SK-N-SH (cell line): ENCODE measurements around the gene PCMT1. TPM values are rescaled to one million over a fixed set of nuclear protein-coding genes. Genes with fewer than 3 reads are reported as not detected.

Source experiments
- CTCF ChIA-PET: fragments of 300-600, 350-600 bp; formaldehyde crosslinking; extraction: SDS; loops from one replicate; lab custom pipeline; 2021; lab: Yijun Ruan, JAX
- POLR2A ChIA-PET: fragments of 350-600 bp; sonication (Branson Sonifier 250); formaldehyde crosslinking; extraction: SDS; loops from one replicate; lab custom pipeline; 2020; ENCODE audit warnings: antibody characterized with exemption, inconsistent platforms; lab: Yijun Ruan, JAX
- DNase-seq: peaks from one replicate; pipeline ENCODE4 v3.0.0; 2012
- H2AFZ ChIP-seq: fragments of 200-600 bp; sonication (generic); 2 replicates; pipeline ENCODE4 v1.8.1; 2016; ENCODE audit warnings: antibody characterized with exemption, mild to moderate bottlenecking, low read depth
- H3F3A ChIP-seq: fragments of 200-600 bp; sonication (generic); replicated peaks from 2 replicates; pipeline ENCODE3; 2016; ENCODE audit warnings: antibody characterized with exemption, mild to moderate bottlenecking; ENCODE audit not compliant: insufficient read depth
- H3K27ac ChIP-seq, 2 experiments: fragments of 200-500 bp in 1 of 2; fragments of 200-600 bp in 1 of 2; sonication (Bioruptor generic) in 1 of 2; sonication (generic), shearing (Covaris generic) in 1 of 2; 2 replicates each; pipeline versions ENCODE4 v1.5.1 to v1.6.1; 2014 to 2016; ENCODE audit warnings: low read depth in 2 of 2, inconsistent platforms in 1 of 2, low read length in 1 of 2, mild to moderate bottlenecking in 1 of 2, mixed read lengths in 1 of 2
- H3K27me3 ChIP-seq: fragments of 200-600 bp; sonication (generic), shearing (Covaris generic); 2 replicates; pipeline ENCODE4 v1.6.1; 2016; ENCODE audit warnings: mixed run types; ENCODE audit not compliant: insufficient read depth
- H3K36me3 ChIP-seq, 2 experiments: fragments of 200-500 bp in 1 of 2; fragments of 200-600 bp in 1 of 2; sonication (Bioruptor generic) in 1 of 2; sonication (generic) in 1 of 2; replicated peaks in 1 of 2; 2 replicates each; pipeline versions ENCODE3 to v1.5.1; 2014 to 2016; ENCODE audit warnings: low read length in 1 of 2, mild to moderate bottlenecking in 1 of 2; ENCODE audit not compliant: insufficient read depth in 2 of 2, control insufficient read depth in 1 of 2
- H3K4me1 ChIP-seq, 2 experiments: fragments of 200-500 bp in 1 of 2; fragments of 200-600 bp in 1 of 2; sonication (Bioruptor generic) in 1 of 2; sonication (generic), shearing (Covaris generic) in 1 of 2; 2 replicates each; pipeline versions ENCODE4 v1.5.1 to v1.6.1; 2014 to 2016; ENCODE audit warnings: low read depth in 1 of 2, low read length in 1 of 2, mixed run types in 1 of 2; ENCODE audit not compliant: insufficient read depth in 2 of 2, control insufficient read depth in 1 of 2
- H3K4me2 ChIP-seq: fragments of 200-600 bp; sonication (generic), shearing (Covaris generic); 2 replicates; pipeline ENCODE4 v1.6.1; 2017; ENCODE audit warnings: mixed run types
- H3K4me3 ChIP-seq, 2 experiments: fragments of 200-500 bp in 1 of 2; fragments of 200-600 bp in 1 of 2; sonication (Bioruptor generic) in 1 of 2; sonication (generic), shearing (Covaris generic) in 1 of 2; 2 replicates each; pipeline versions ENCODE4 v1.5.1 to v1.8.1; 2014 to 2016; ENCODE audit warnings: low read depth in 2 of 2, inconsistent platforms in 1 of 2, low read length in 1 of 2, mild to moderate bottlenecking in 1 of 2, mixed read lengths in 1 of 2, moderate library complexity in 1 of 2
- H3K79me2 ChIP-seq: fragments of 200-600 bp; sonication (generic); 2 replicates; pipeline ENCODE4 v1.8.1; 2017; ENCODE audit warnings: mild to moderate bottlenecking; ENCODE audit not compliant: insufficient read depth
- H3K9ac ChIP-seq: fragments of 200-600 bp; sonication (generic); 2 replicates; pipeline ENCODE4 v1.6.1; 2017; ENCODE audit warnings: mixed run types
- H3K9me2 ChIP-seq: fragments of 200-600 bp; sonication (generic); 2 replicates; pipeline ENCODE4 v1.6.1; 2017; ENCODE audit warnings: mixed run types
- H3K9me3 ChIP-seq: fragments of 200-600 bp; sonication (generic); 2 replicates; pipeline ENCODE4 v1.6.1; 2017; ENCODE audit warnings: mixed run types, mild to moderate bottlenecking, moderate library complexity
- H4K20me1 ChIP-seq: fragments of 200-600 bp; sonication (generic); 2 replicates; pipeline ENCODE4 v1.6.1; 2017; ENCODE audit warnings: mild to moderate bottlenecking, mixed run types; ENCODE audit not compliant: insufficient read depth
- EP300 ChIP-seq, 2 experiments: IDR thresholded peaks; 2 replicates each; pipeline versions ENCODE4 v1.4.0 to v1.6.1; 2012; ENCODE audit warnings: borderline replicate concordance in 1 of 2, low read depth in 1 of 2, low read length in 1 of 2
- EZH2phosphoT487 ChIP-seq: fragments of 200-600 bp; sonication (generic); IDR thresholded peaks from 2 replicates; pipeline ENCODE4 v1.6.1; 2017; ENCODE audit warnings: low read depth, mixed run types, mild to moderate bottlenecking, antibody characterized with exemption, moderate library complexity, borderline replicate concordance
- FOXJ3 ChIP-seq: sonication (generic); formaldehyde crosslinking; IDR thresholded peaks from 2 replicates; pipeline ENCODE4 v1.5.1; 2020; ENCODE audit warnings: mild to moderate bottlenecking, missing genetic modification reagents
- GABPA ChIP-seq: IDR thresholded peaks from 2 replicates; pipeline ENCODE4 v1.4.0; 2012; ENCODE audit warnings: low read depth, mild to moderate bottlenecking
- GATA2 ChIP-seq: sonication (generic); formaldehyde crosslinking; IDR thresholded peaks from 2 replicates; pipeline ENCODE4 v1.5.0; 2020; ENCODE audit warnings: mild to moderate bottlenecking, missing genetic modification reagents
- JUND ChIP-seq: IDR thresholded peaks from 2 replicates; pipeline ENCODE4 v1.4.0; 2012
- RAD21 ChIP-seq: IDR thresholded peaks from 2 replicates; pipeline ENCODE4 v1.6.1; 2012; ENCODE audit warnings: mild to moderate bottlenecking, low read length
- RCOR1 ChIP-seq: fragments of 150-350 bp; IDR thresholded peaks from 2 replicates; pipeline ENCODE4 v1.6.1; 2017; ENCODE audit warnings: antibody characterized with exemption, low read length
- SIN3A ChIP-seq: IDR thresholded peaks from 2 replicates; pipeline ENCODE4 v1.6.1; 2012; ENCODE audit warnings: low read depth, mild to moderate bottlenecking, low read length, moderate library complexity, borderline replicate concordance
- TCF12 ChIP-seq: IDR thresholded peaks from 2 replicates; pipeline ENCODE4 v1.4.0; 2012
- TEAD4 ChIP-seq: IDR thresholded peaks from 2 replicates; pipeline ENCODE4 v1.4.0; 2012; ENCODE audit warnings: mild to moderate bottlenecking, borderline replicate concordance; ENCODE audit not compliant: insufficient read depth
- YY1 ChIP-seq: IDR thresholded peaks from 2 replicates; pipeline ENCODE4 v1.4.0; 2012; ENCODE audit warnings: low read depth, mild to moderate bottlenecking
- WGBS: methylation state at CpG from one replicate; pipeline ENCODE4 v1.1.6; 2017; ENCODE audit warnings: low lambda C conversion rate; 5-methylcytosine and 5-hydroxymethylcytosine counted together
- polyA plus RNA-seq, 3 experiments: library from polyadenylated mRNA; depleted of rRNA; stranded (reverse); fragments of >200 nt; gene quantifications; 2 replicates each; pipeline ENCODE4 v1.2.3, GENCODE V29; 2012
- TF ChIP-seq, protein P1 (sequence below): fragments of 200-600 bp; sonication (generic); IDR thresholded peaks from 2 replicates; pipeline ENCODE4 v1.6.1; 2017; ENCODE audit warnings: antibody characterized with exemption, mild to moderate bottlenecking, moderate library complexity
- TF ChIP-seq, protein P2 (sequence below): IDR thresholded peaks from 2 replicates; pipeline ENCODE4; 2012

The PCMT1 gene
- polyA plus RNA-seq, 1 of the 3 experiments (the other 2 are of a cell fraction): 190 TPM

GRCh38 chr6:149844480-149844879 is 94.9 kb downstream of the PCMT1 start:
- peaks cover 12% of the 10 kb centered on the region for H3K79me2 ChIP-seq
- no peak overlapping the region for H3K4me3 ChIP-seq
- H3K4me2 ChIP-seq: no peak overlapping the region
- ChIA-PET CTCF (interaction anchor here (1.2 to 3.1 kb wide), 4 partner anchors 10 to 61 kb away, joined by 3 to 19 read pairs (median 8); no protein-coding TSS in a partner anchor), POLR2A (interaction anchor here (0.9 kb wide), 1 partner anchor 19 kb away, joined by 4 read pairs; no protein-coding TSS in a partner anchor)
- peaks cover 35 to 62% of the 10 kb centered on the region in 2 experiments for H3K4me1 ChIP-seq
- no peaks in the 10 kb centered on the region for H3K27me3 ChIP-seq
- no peak overlapping the region for H3K9ac ChIP-seq
- no peak overlapping the region for H2AFZ ChIP-seq
- 54% methylated on average over 2 of the region's 2 CpGs for WGBS
- DNase-seq: no peak
- peaks cover 0 to 3% of the 10 kb centered on the region in 2 experiments for H3K36me3 ChIP-seq
- H3K9me3 ChIP-seq: no peaks in the 10 kb centered on the region
- no peaks in the 10 kb centered on the region for H3K9me2 ChIP-seq
- peaks cover 45% of the 10 kb centered on the region for H3F3A ChIP-seq
- TF ChIP-seq TCF12 (peak; percentile 24; the same call in 1 of the 2 replicates), EP300 (IDR thresholded peaks at IDR 0.05; ENCODE audit: borderline replicate concordance in 1 of 2, low read depth in 1 of 2, low read length in 1 of 2) (0 out of 4 replicates have a peak, but pooled peaks of 1 of the 2 experiments have one; percentile 22)
- TF ChIP-seq, protein P1, sequence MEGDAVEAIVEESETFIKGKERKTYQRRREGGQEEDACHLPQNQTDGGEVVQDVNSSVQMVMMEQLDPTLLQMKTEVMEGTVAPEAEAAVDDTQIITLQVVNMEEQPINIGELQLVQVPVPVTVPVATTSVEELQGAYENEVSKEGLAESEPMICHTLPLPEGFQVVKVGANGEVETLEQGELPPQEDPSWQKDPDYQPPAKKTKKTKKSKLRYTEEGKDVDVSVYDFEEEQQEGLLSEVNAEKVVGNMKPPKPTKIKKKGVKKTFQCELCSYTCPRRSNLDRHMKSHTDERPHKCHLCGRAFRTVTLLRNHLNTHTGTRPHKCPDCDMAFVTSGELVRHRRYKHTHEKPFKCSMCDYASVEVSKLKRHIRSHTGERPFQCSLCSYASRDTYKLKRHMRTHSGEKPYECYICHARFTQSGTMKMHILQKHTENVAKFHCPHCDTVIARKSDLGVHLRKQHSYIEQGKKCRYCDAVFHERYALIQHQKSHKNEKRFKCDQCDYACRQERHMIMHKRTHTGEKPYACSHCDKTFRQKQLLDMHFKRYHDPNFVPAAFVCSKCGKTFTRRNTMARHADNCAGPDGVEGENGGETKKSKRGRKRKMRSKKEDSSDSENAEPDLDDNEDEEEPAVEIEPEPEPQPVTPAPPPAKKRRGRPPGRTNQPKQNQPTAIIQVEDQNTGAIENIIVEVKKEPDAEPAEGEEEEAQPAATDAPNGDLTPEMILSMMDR: no peak
- peak overlapping the region in 1 of 2 experiments; percentile 54; a peak in 2 of 4 replicates for H3K27ac ChIP-seq
- H4K20me1 ChIP-seq: peaks cover 4% of the 10 kb centered on the region; the same call in 1 of the 2 replicates

DNA sequence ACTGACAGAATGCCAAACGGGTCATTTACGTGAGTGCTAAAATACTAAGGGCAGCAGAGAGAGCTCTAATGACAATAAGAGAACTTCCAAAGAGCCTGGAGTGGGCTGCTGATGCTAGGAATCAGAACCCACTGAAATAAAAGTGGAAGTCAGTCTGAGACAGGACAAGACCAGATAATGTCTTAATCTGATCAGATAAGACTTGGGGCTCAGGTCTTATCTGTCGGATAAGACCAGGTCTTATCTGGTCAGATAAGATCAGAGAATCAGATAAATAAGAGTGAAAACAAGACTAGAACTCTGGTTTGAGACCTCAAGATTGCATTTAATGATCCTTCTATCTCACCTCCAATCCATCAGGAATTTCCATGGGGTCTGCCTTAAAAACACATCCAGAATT is 96.0 kb downstream of the PCMT1 start:
- Histone ChIP-seq H3F3A (peaks cover 36% of the 10 kb centered on the region), H3K4me3 (no peak overlapping the region), H3K4me2 (peak overlapping the region; percentile 37; the same call in 1 of the 2 replicates), H3K4me1 (peaks cover 37 to 52% of the 10 kb centered on the region in 2 experiments), H3K27ac (no peak overlapping the region), H3K27me3 (no peaks in the 10 kb centered on the region), H3K79me2 (peaks cover 11% of the 10 kb centered on the region), H3K9me2 (no peaks in the 10 kb centered on the region), H3K9me3 (no peaks in the 10 kb centered on the region), H4K20me1 (peaks cover 4% of the 10 kb centered on the region; the same call in 1 of the 2 replicates), H3K36me3 (peaks cover 0 to 3% of the 10 kb centered on the region in 2 experiments), H3K9ac (no peak overlapping the region), H2AFZ (no peak overlapping the region)
- CTCF ChIA-PET: interaction anchor here (1.2 to 3.1 kb wide), 2 partner anchors 11 to 16 kb away, joined by 3 to 19 read pairs; no protein-coding TSS in a partner anchor
- TF ChIP-seq RAD21 (no peak), TEAD4 (no peak), TCF12 (no peak), EZH2phosphoT487 (no peak)
- 88% methylated on average over 2 of the region's 3 CpGs for WGBS
- POLR2A ChIA-PET: no interaction called here
- DNase-seq: no peak

GRCh38 chr6:149846321-149846720 is 96.8 kb downstream of the PCMT1 start:
- no peak overlapping the region for H3K4me3 ChIP-seq
- DNase-seq: no peak
- peaks cover 3% of the 10 kb centered on the region in 2 experiments for H3K36me3 ChIP-seq
- CTCF ChIA-PET: interaction anchor here (1.2 to 1.5 kb wide), 2 partner anchors 11 to 969 kb away, joined by 3 to 4 read pairs; no protein-coding TSS in a partner anchor
- H4K20me1 ChIP-seq: peaks cover 4% of the 10 kb centered on the region; the same call in 1 of the 2 replicates
- no peak overlapping the region for H3K9ac ChIP-seq
- H3F3A ChIP-seq: peaks cover 28% of the 10 kb centered on the region
- no peak overlapping the region for H2AFZ ChIP-seq
- H3K9me3 ChIP-seq: no peaks in the 10 kb centered on the region
- WGBS: 18% methylated on average over 6 of the region's 7 CpGs
- peak overlapping the region in 1 of 2 experiments; percentile 90; a peak in 2 of 4 replicates for H3K27ac ChIP-seq
- POLR2A ChIA-PET: interaction anchor here (0.9 kb wide), 1 partner anchor 17 kb away, joined by 3 read pairs; no protein-coding TSS in a partner anchor
- no peaks in the 10 kb centered on the region for H3K9me2 ChIP-seq
- peak overlapping the region; percentile 37; the same call in 1 of the 2 replicates for H3K4me2 ChIP-seq
- H3K4me1 ChIP-seq: peaks cover 44 to 45% of the 10 kb centered on the region in 2 experiments
- no peaks in the 10 kb centered on the region for H3K27me3 ChIP-seq
- peaks cover 11% of the 10 kb centered on the region for H3K79me2 ChIP-seq
- TF ChIP-seq JUND (peak; percentile 63), GABPA (no peak), EZH2phosphoT487 (no peak), SIN3A (0 out of 2 replicates have a peak, but pooled peaks have one; percentile 26), EP300 (IDR thresholded peaks at IDR 0.05; ENCODE audit: borderline replicate concordance in 1 of 2, low read depth in 1 of 2, low read length in 1 of 2) (peak in 1 of 2 experiments; percentile 41; a peak in 1 of 4 replicates), TEAD4 (no peak; the same call in 1 of the 2 replicates), RCOR1 (no peak), FOXJ3 (CRISPR knock-in tag) (no peak), TCF12 (peak; percentile 86), GATA2 (CRISPR knock-in tag) (no peak), YY1 (no peak)
- TF ChIP-seq, protein P2, sequence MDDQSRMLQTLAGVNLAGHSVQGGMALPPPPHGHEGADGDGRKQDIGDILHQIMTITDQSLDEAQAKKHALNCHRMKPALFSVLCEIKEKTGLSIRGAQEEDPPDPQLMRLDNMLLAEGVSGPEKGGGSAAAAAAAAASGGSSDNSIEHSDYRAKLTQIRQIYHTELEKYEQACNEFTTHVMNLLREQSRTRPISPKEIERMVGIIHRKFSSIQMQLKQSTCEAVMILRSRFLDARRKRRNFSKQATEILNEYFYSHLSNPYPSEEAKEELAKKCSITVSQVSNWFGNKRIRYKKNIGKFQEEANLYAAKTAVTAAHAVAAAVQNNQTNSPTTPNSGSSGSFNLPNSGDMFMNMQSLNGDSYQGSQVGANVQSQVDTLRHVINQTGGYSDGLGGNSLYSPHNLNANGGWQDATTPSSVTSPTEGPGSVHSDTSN: peak; percentile 73
- TF ChIP-seq, protein P1: no peak
